Mesenchymal stem cell (in vitro differentiated cells and primary cell): ENCODE measurements around the gene RBFA.

ENCODE experiments used
- DNase-seq: peaks from one replicate; pipeline ENCODE4 v3.0.0-alpha.2; 2013
- H2AFZ ChIP-seq: one replicate; pipeline ENCODE4 v1.6.1; 2013; ENCODE audit warnings: low read depth, mild to moderate bottlenecking, control low read depth, inconsistent platforms, low read length, moderate library complexity
- H2AK5ac ChIP-seq: 2 replicates; pipeline ENCODE4 v1.6.1; 2013; ENCODE audit warnings: low read length, moderate library complexity, mild to moderate bottlenecking, inconsistent platforms; ENCODE audit not compliant: severe bottlenecking
- H2BK120ac ChIP-seq: one replicate; pipeline ENCODE4 v1.6.1; 2013; ENCODE audit warnings: low read depth, mild to moderate bottlenecking, inconsistent platforms, low read length, moderate library complexity
- H2BK12ac ChIP-seq, 2 experiments: one replicate each; pipeline ENCODE4 v1.6.1; 2013; ENCODE audit warnings: inconsistent platforms in 2 of 2, low read length in 2 of 2, mild to moderate bottlenecking in 2 of 2, moderate library complexity in 2 of 2, control low read depth in 1 of 2
- H2BK15ac ChIP-seq: one replicate; pipeline ENCODE4 v1.6.1; 2013; ENCODE audit warnings: mild to moderate bottlenecking, low read depth, inconsistent platforms; ENCODE audit not compliant: poor library complexity, severe bottlenecking
- H2BK5ac ChIP-seq: 2 replicates; pipeline ENCODE4 v1.6.1; 2013; ENCODE audit warnings: low read depth, mild to moderate bottlenecking, low read length, control low read depth, inconsistent platforms; ENCODE audit not compliant: poor library complexity, severe bottlenecking
- H3K14ac ChIP-seq, 2 experiments: one replicate each; pipeline ENCODE4 v1.6.1; 2013; ENCODE audit warnings: inconsistent platforms in 2 of 2, low read length in 2 of 2, control low read depth in 1 of 2, mild to moderate bottlenecking in 1 of 2, moderate library complexity in 1 of 2
- H3K18ac ChIP-seq, 2 experiments: one replicate each; pipeline ENCODE4 v1.6.1; 2013; ENCODE audit warnings: inconsistent platforms in 2 of 2, low read length in 2 of 2, control low read depth in 1 of 2, low read depth in 1 of 2, mild to moderate bottlenecking in 1 of 2
- H3K23ac ChIP-seq, 2 experiments: one replicate each; pipeline ENCODE4 v1.6.1; 2013; ENCODE audit warnings: inconsistent platforms in 2 of 2, low read length in 2 of 2, mild to moderate bottlenecking in 2 of 2, moderate library complexity in 2 of 2, control low read depth in 1 of 2
- H3K27ac ChIP-seq: 2 replicates; pipeline ENCODE4 v1.5.1; 2013; ENCODE audit warnings: mild to moderate bottlenecking, moderate library complexity, low read length, control low read depth, inconsistent platforms; ENCODE audit not compliant: poor library complexity, severe bottlenecking
- H3K27me3 ChIP-seq, 2 experiments: 2 replicates each; pipeline versions ENCODE4 v1.6.1 to v1.7.0; 2013; ENCODE audit warnings: low read length in 2 of 2, mild to moderate bottlenecking in 2 of 2, moderate library complexity in 2 of 2, control low read depth in 1 of 2, inconsistent platforms in 1 of 2; ENCODE audit not compliant: control insufficient read depth in 1 of 2, insufficient read depth in 1 of 2
- H3K36me3 ChIP-seq, 2 experiments: 2 replicates each; pipeline versions ENCODE4 v1.6.1 to v1.7.0; 2013; ENCODE audit warnings: low read length in 2 of 2, control low read depth in 1 of 2, inconsistent platforms in 1 of 2, low read depth in 1 of 2, mild to moderate bottlenecking in 1 of 2; ENCODE audit not compliant: insufficient read depth in 2 of 2, control insufficient read depth in 1 of 2
- H3K4ac ChIP-seq, 2 experiments: one replicate each; pipeline ENCODE4 v1.6.1; 2013; ENCODE audit warnings: inconsistent platforms in 2 of 2, low read length in 2 of 2, mild to moderate bottlenecking in 2 of 2, moderate library complexity in 2 of 2, control low read depth in 1 of 2, low read depth in 1 of 2
- H3K4me1 ChIP-seq: 2 replicates; pipeline ENCODE4 v1.6.1; 2013; ENCODE audit warnings: low read depth, low read length, control low read depth; ENCODE audit not compliant: control insufficient read depth, insufficient read depth
- H3K4me2 ChIP-seq: 2 replicates; pipeline ENCODE4 v1.6.1; 2013; ENCODE audit warnings: low read length, mild to moderate bottlenecking, inconsistent platforms; ENCODE audit not compliant: poor library complexity, severe bottlenecking
- H3K4me3 ChIP-seq, 2 experiments: 2 replicates each; pipeline versions ENCODE4 v1.5.1 to v1.7.0; 2013; ENCODE audit warnings: low read length in 2 of 2, mild to moderate bottlenecking in 2 of 2, control low read depth in 1 of 2, low read depth in 1 of 2; ENCODE audit not compliant: insufficient read depth in 1 of 2
- H3K79me1 ChIP-seq: replicated peaks from 2 replicates; pipeline ENCODE4 v1.6.1; 2013; ENCODE audit warnings: mild to moderate bottlenecking, control low read depth, low read length, inconsistent platforms; ENCODE audit not compliant: poor library complexity, severe bottlenecking
- H3K9ac ChIP-seq: 2 replicates; pipeline ENCODE4 v1.7.0; 2013; ENCODE audit warnings: mild to moderate bottlenecking, low read length, moderate library complexity
- H3K9me3 ChIP-seq: 2 replicates; pipeline ENCODE4 v1.7.0; 2013; ENCODE audit warnings: mild to moderate bottlenecking, low read length; ENCODE audit not compliant: control insufficient read depth
- H4K8ac ChIP-seq: one replicate; pipeline ENCODE4 v1.6.1; 2013; ENCODE audit warnings: inconsistent platforms, mild to moderate bottlenecking, low read length, moderate library complexity
- H4K91ac ChIP-seq: one replicate; pipeline ENCODE4 v1.6.1; 2013; ENCODE audit warnings: mild to moderate bottlenecking, low read length, inconsistent platforms
- WGBS: methylation state at CpG from one replicate; pipeline ENCODE4 v1.1.7; 2013; ENCODE audit warnings: mixed read lengths; 5-methylcytosine and 5-hydroxymethylcytosine counted together

RBFA gene

GRCh38 chr18:80059945-80060344 lies 25.7 kb downstream of the RBFA start:
- no peak overlapping the region for H3K23ac ChIP-seq
- H4K8ac ChIP-seq = no peak overlapping the region
- H3K9me3 ChIP-seq = peaks cover 38% of the 10 kb centered on the region
- no peak overlapping the region for H4K91ac ChIP-seq
- H2AFZ ChIP-seq = no peak overlapping the region
- H3K79me1 ChIP-seq = no peaks in the 10 kb centered on the region
- no peak overlapping the region for H3K14ac ChIP-seq
- 87% methylated on average over 4 of the region's 6 CpGs for WGBS
- no peak overlapping the region for H2AK5ac ChIP-seq
- H3K4ac ChIP-seq = no peak overlapping the region
- no peaks in the 10 kb centered on the region for H3K4me1 ChIP-seq
- H2BK12ac ChIP-seq = no peak overlapping the region
- H3K4me3 ChIP-seq = no peak overlapping the region
- DNase-seq = no peak
- H3K27me3 ChIP-seq = no peaks in the 10 kb centered on the region
- no peak overlapping the region for H2BK120ac ChIP-seq
- H3K36me3 ChIP-seq = no peaks in the 10 kb centered on the region
- no peak overlapping the region for H2BK15ac ChIP-seq
- no peak overlapping the region for H3K18ac ChIP-seq
- no peak overlapping the region for H2BK5ac ChIP-seq
- H3K4me2 ChIP-seq = no peak overlapping the region
- H3K9ac ChIP-seq = no peak overlapping the region
- H3K27ac ChIP-seq = no peak overlapping the region

- Histone ChIP-seq H3K27ac (no peak overlapping the region), H3K79me1 (no peaks in the 10 kb centered on the region), H3K27me3 (no peaks in the 10 kb centered on the region), H3K9ac (no peak overlapping the region), H3K36me3 (no peaks in the 10 kb centered on the region), H4K8ac (no peak overlapping the region), H2AFZ (no peak overlapping the region), H3K18ac (no peak overlapping the region), H2BK12ac (no peak overlapping the region), H3K23ac (no peak overlapping the region), H2BK5ac (no peak overlapping the region), H3K4me1 (peaks cover 2% of the 10 kb centered on the region), H3K4me2 (no peak overlapping the region), H3K4me3 (no peak overlapping the region), H3K14ac (no peak overlapping the region), H2BK120ac (no peak overlapping the region), H4K91ac (no peak overlapping the region), H3K9me3 (peaks cover 7% of the 10 kb centered on the region), H2AK5ac (no peak overlapping the region), H3K4ac (no peak overlapping the region), H2BK15ac (no peak overlapping the region)
- no peak for DNase-seq
- 91% methylated on average over 9 of the region's 9 CpGs for WGBS
Observed at GRCh38 chr18:80065705-80066104, 31.5 kb downstream of the RBFA start.

GRCh38 chr18:80067321-80067720 lies 33.1 kb downstream of the RBFA start:
- H3K27ac ChIP-seq = no peak overlapping the region
- DNase-seq = no peak
- 86% methylated on average over 8 of the region's 8 CpGs for WGBS
- H3K4me1 ChIP-seq = peaks cover 2% of the 10 kb centered on the region
- H3K79me1 ChIP-seq = no peaks in the 10 kb centered on the region
- H3K4me2 ChIP-seq = no peak overlapping the region
- no peak overlapping the region for H3K23ac ChIP-seq
- H2BK12ac ChIP-seq = no peak overlapping the region
- H3K9ac ChIP-seq = no peak overlapping the region
- no peak overlapping the region for H2AK5ac ChIP-seq
- no peak overlapping the region for H2BK120ac ChIP-seq
- H3K9me3 ChIP-seq = peaks cover 3% of the 10 kb centered on the region
- no peak overlapping the region for H2BK5ac ChIP-seq
- H3K36me3 ChIP-seq = no peaks in the 10 kb centered on the region
- no peak overlapping the region for H2AFZ ChIP-seq
- H4K91ac ChIP-seq = no peak overlapping the region
- no peak overlapping the region for H3K4me3 ChIP-seq
- no peak overlapping the region for H3K18ac ChIP-seq
- no peak overlapping the region for H4K8ac ChIP-seq
- H3K27me3 ChIP-seq = no peaks in the 10 kb centered on the region
- no peak overlapping the region for H3K4ac ChIP-seq
- H2BK15ac ChIP-seq = no peak overlapping the region
- no peak overlapping the region for H3K14ac ChIP-seq

DNA sequence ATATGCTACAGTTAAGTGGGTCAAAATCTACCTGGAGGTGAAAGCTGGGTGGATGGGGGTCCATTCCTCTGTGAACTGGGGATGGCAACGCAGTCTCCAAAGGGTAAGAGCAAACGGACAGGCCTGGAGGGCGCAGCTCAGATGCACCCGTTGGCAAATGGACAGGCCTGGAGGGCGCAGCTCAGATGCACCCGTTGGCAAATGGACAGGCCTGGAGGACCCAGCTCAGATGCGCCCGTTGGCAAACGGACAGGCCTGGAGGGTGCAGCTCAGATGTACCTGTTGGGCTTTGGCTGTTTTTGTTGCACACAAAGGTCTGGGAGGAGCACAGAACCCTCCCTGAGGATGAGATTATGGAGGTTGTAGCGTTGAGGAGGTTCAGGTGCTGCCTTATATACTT lies 33.7 kb downstream of the RBFA start:
- Histone ChIP-seq H4K91ac (no peak overlapping the region), H2AK5ac (no peak overlapping the region), H3K4me3 (no peak overlapping the region), H4K8ac (no peak overlapping the region), H2BK15ac (no peak overlapping the region), H2AFZ (no peak overlapping the region), H3K9ac (no peak overlapping the region), H3K79me1 (no peaks in the 10 kb centered on the region), H2BK120ac (no peak overlapping the region), H3K27ac (no peak overlapping the region), H3K18ac (no peak overlapping the region), H3K4me1 (peaks cover 2% of the 10 kb centered on the region), H2BK5ac (no peak overlapping the region), H3K14ac (no peak overlapping the region), H3K23ac (no peak overlapping the region), H3K9me3 (no peaks in the 10 kb centered on the region), H3K36me3 (no peaks in the 10 kb centered on the region), H3K4ac (no peak overlapping the region), H3K27me3 (no peaks in the 10 kb centered on the region), H2BK12ac (no peak overlapping the region), H3K4me2 (no peak overlapping the region)
- DNase-seq = no peak
- 92% methylated on average over 10 of the region's 10 CpGs for WGBS
